HEK293T (cell line): ENCODE data around the gene UVRAG.

Experiments used
- CTCF ChIA-PET: fragments of 350-600 bp; formaldehyde crosslinking; extraction: SDS; loops from one replicate; lab custom pipeline; 2021; ENCODE audit warnings: antibody characterized with exemption, inconsistent platforms; lab: Yijun Ruan, JAX
- POLR2A ChIA-PET: fragments of 350-600 bp; formaldehyde crosslinking; extraction: SDS; loops from one replicate; lab custom pipeline; 2020; ENCODE audit warnings: antibody characterized with exemption, inconsistent platforms; lab: Yijun Ruan, JAX
- DNase-seq: peaks from one replicate; pipeline ENCODE4 v3.0.0; 2012; ENCODE audit warnings: mixed read lengths; ENCODE audit errors: extremely low spot score
- ARNT ChIP-seq: fragments of 450-650 bp; IDR thresholded peaks from 2 replicates; pipeline ENCODE4 v1.6.1; 2017; ENCODE audit warnings: mild to moderate bottlenecking
- BHLHE40 ChIP-seq: fragments of 450-650 bp; IDR thresholded peaks from 2 replicates; pipeline ENCODE4 v1.6.1; 2016; ENCODE audit warnings: mild to moderate bottlenecking, moderate library complexity, borderline replicate concordance
- CTBP1 ChIP-seq: fragments of 450-650 bp; IDR thresholded peaks from 2 replicates; pipeline ENCODE4 v1.6.1; 2016; ENCODE audit warnings: borderline replicate concordance
- ELF4 ChIP-seq: fragments of 450-650 bp; IDR thresholded peaks from 2 replicates; pipeline ENCODE4 v1.6.1; 2017; ENCODE audit warnings: antibody characterized with exemption
- FOXA1 ChIP-seq: fragments of 450-650 bp; IDR thresholded peaks from 2 replicates; pipeline ENCODE4 v1.6.1; 2016; ENCODE audit warnings: mild to moderate bottlenecking
- FOXK2 ChIP-seq: fragments of 450-650 bp; IDR thresholded peaks from 2 replicates; pipeline ENCODE4 v1.6.1; 2016; ENCODE audit warnings: mild to moderate bottlenecking
- FOXM1 ChIP-seq: fragments of 450-650 bp; IDR thresholded peaks from 2 replicates; pipeline ENCODE4 v1.6.1; 2017; ENCODE audit warnings: mild to moderate bottlenecking, borderline replicate concordance
- HDGF ChIP-seq: fragments of 450-650 bp; IDR thresholded peaks from 2 replicates; pipeline ENCODE4 v1.6.1; 2017; ENCODE audit warnings: antibody characterized with exemption, borderline replicate concordance
- L3MBTL2 ChIP-seq: fragments of 450-650 bp; conservative IDR thresholded peaks from 2 replicates; pipeline ENCODE4 v1.6.1; 2016; ENCODE audit warnings: mild to moderate bottlenecking
- LEF1 ChIP-seq: fragments of 450-650 bp; IDR thresholded peaks from 2 replicates; pipeline ENCODE4 v1.6.1; 2017; ENCODE audit warnings: mild to moderate bottlenecking, borderline replicate concordance
- NFRKB ChIP-seq: fragments of 450-650 bp; IDR thresholded peaks from 2 replicates; pipeline ENCODE4 v1.6.1; 2016; ENCODE audit warnings: mild to moderate bottlenecking, moderate library complexity
- PKNOX1 ChIP-seq: fragments of 450-650 bp; IDR thresholded peaks from 2 replicates; pipeline ENCODE4 v1.6.1; 2016
- SP1 ChIP-seq: fragments of 450-650 bp; IDR thresholded peaks from 2 replicates; pipeline ENCODE4 v1.6.1; 2017
- SUZ12 ChIP-seq: fragments of 450-650 bp; IDR thresholded peaks from 2 replicates; pipeline ENCODE4 v1.6.1; 2016; ENCODE audit warnings: mild to moderate bottlenecking
- TARDBP ChIP-seq: fragments of 450-650 bp; IDR thresholded peaks from 2 replicates; pipeline ENCODE4 v1.6.1; 2016
- ZNF384 ChIP-seq: fragments of 450-650 bp; IDR thresholded peaks from 2 replicates; pipeline ENCODE4 v1.6.1; 2016

The UVRAG gene

GRCh38 chr11:75946531-75947530, 131.8 kb downstream of the UVRAG start:
- ChIA-PET POLR2A (no interaction called here), CTCF (no interaction called here)
- no peak for DNase-seq
- TF ChIP-seq FOXK2 (no peak), HDGF (no peak), L3MBTL2 (peak; percentile 24; the same call in 1 of the 2 replicates), BHLHE40 (no peak)

GRCh38 chr11:75949023-75949672, 134.1 kb downstream of the UVRAG start:
- no peak for DNase-seq
- CTCF ChIA-PET = no interaction called here
- TF ChIP-seq LEF1 (no peak), BHLHE40 (no peak), TARDBP (no peak), ZNF384 (no peak), HDGF (no peak), ARNT (no peak)
- POLR2A ChIA-PET = no interaction called here

- CTCF ChIA-PET = no interaction called here
- no peak for TF ChIP-seq SP1
- no peak for TF ChIP-seq L3MBTL2
- no peak for TF ChIP-seq TARDBP
- TF ChIP-seq BHLHE40 = no peak
- no peak for TF ChIP-seq CTBP1
- no peak for TF ChIP-seq ARNT
- TF ChIP-seq ELF4 = no peak
- TF ChIP-seq SUZ12 = no peak
- TF ChIP-seq HDGF = no peak
- TF ChIP-seq FOXA1 = no peak
- no peak for TF ChIP-seq FOXK2
- DNase-seq = no peak
- POLR2A ChIA-PET = no interaction called here
These were observed 135.1 kb downstream of the UVRAG start for GRCh38 chr11:75950141-75950540.

GRCh38 chr11:75954039-75954438, 139.0 kb downstream of the UVRAG start:
- TF ChIP-seq LEF1 (no peak), PKNOX1 (peak; percentile 87), CTBP1 (peak; percentile 61; the same call in 1 of the 2 replicates)
- CTCF ChIA-PET = no interaction called here
- POLR2A ChIA-PET = no interaction called here
- peak; percentile 17 for DNase-seq

- DNase-seq = no peak
- no peak for TF ChIP-seq SP1
- no peak for TF ChIP-seq FOXM1
- peak; percentile 65 for TF ChIP-seq PKNOX1
- ChIA-PET CTCF (no interaction called here), POLR2A (no interaction called here)
These were observed 140.4 kb downstream of the UVRAG start for GRCh38 chr11:75955443-75955842.

- ChIA-PET CTCF (no interaction called here), POLR2A (no interaction called here)
- no peak for DNase-seq
- TF ChIP-seq ELF4 (no peak), FOXA1 (no peak), FOXK2 (no peak), CTBP1 (no peak), HDGF (no peak), LEF1 (no peak), NFRKB (no peak), SP1 (no peak), SUZ12 (no peak), ARNT (no peak), ZNF384 (no peak), FOXM1 (no peak), TARDBP (no peak), L3MBTL2 (no peak), BHLHE40 (no peak)
These were observed 144.5 kb downstream of the UVRAG start for GRCh38 chr11:75959540-75959939.

GRCh38 chr11:75964071-75964470, 149.1 kb downstream of the UVRAG start:
- CTCF ChIA-PET = no interaction called here
- POLR2A ChIA-PET = no interaction called here
- DNase-seq = no peak
- TF ChIP-seq FOXM1 (no peak), BHLHE40 (no peak), NFRKB (no peak), TARDBP (no peak), SP1 (no peak), LEF1 (no peak), ARNT (no peak), HDGF (no peak), FOXA1 (no peak), SUZ12 (no peak), ELF4 (no peak), L3MBTL2 (no peak), PKNOX1 (no peak), CTBP1 (no peak), FOXK2 (no peak), ZNF384 (no peak)
